KMS-11 (cell line): ENCODE data around the gene LINGO3.

ENCODE experiments used
- H2AFZ ChIP-seq: fragments of 200-600 bp; sonication (generic); 2 replicates; pipeline ENCODE4 v1.6.1; 2016; ENCODE audit warnings: antibody characterized with exemption, mixed run types, low read depth
- H3K27ac ChIP-seq: fragments of 200-600 bp; sonication (generic); 2 replicates; pipeline ENCODE4 v1.6.1; 2016; ENCODE audit warnings: mild to moderate bottlenecking, mixed run types
- H3K27me3 ChIP-seq: fragments of 200-600 bp; sonication (generic); 2 replicates; pipeline ENCODE4 v1.6.1; 2017; ENCODE audit warnings: mild to moderate bottlenecking, low read depth, mixed run types, moderate library complexity; ENCODE audit not compliant: insufficient read depth
- H3K36me3 ChIP-seq: fragments of 200-600 bp; sonication (generic); 2 replicates; pipeline ENCODE4 v1.6.1; 2017; ENCODE audit warnings: mild to moderate bottlenecking, mixed run types; ENCODE audit not compliant: insufficient read depth
- H3K4me1 ChIP-seq: fragments of 200-600 bp; sonication (generic); 2 replicates; pipeline ENCODE4 v1.6.1; 2016; ENCODE audit warnings: mild to moderate bottlenecking, low read depth, mixed run types; ENCODE audit not compliant: poor library complexity, severe bottlenecking
- H3K4me2 ChIP-seq: fragments of 200-600 bp; sonication (generic); 2 replicates; pipeline ENCODE4 v1.7.0; 2016; ENCODE audit warnings: mild to moderate bottlenecking, mixed run types
- H3K4me3 ChIP-seq: fragments of 200-600 bp; sonication (generic); IDR thresholded peaks from 2 replicates; pipeline ENCODE4 v1.6.1; 2017; ENCODE audit warnings: low read depth, low read length, mixed read lengths; ENCODE audit not compliant: insufficient read depth
- H3K79me2 ChIP-seq: fragments of 200-600 bp; sonication (generic); 2 replicates; pipeline ENCODE4 v1.6.1; 2016; ENCODE audit warnings: low read depth, mixed run types; ENCODE audit not compliant: insufficient read depth
- H3K9ac ChIP-seq: fragments of 200-600 bp; sonication (generic); 2 replicates; pipeline ENCODE4 v1.6.1; 2016; ENCODE audit warnings: mild to moderate bottlenecking, mixed run types
- H4K20me1 ChIP-seq: fragments of 200-600 bp; sonication (generic); 2 replicates; pipeline ENCODE4 v1.6.1; 2016; ENCODE audit warnings: mild to moderate bottlenecking, mixed run types; ENCODE audit not compliant: insufficient read depth
- CTCF ChIP-seq: fragments of 200-600 bp; sonication (generic); conservative IDR thresholded peaks from 2 replicates; pipeline ENCODE4 v1.6.1; 2017; ENCODE audit warnings: low read depth, mild to moderate bottlenecking, antibody characterized with exemption, low read length, moderate library complexity, mixed read lengths

LINGO3 gene

DNA sequence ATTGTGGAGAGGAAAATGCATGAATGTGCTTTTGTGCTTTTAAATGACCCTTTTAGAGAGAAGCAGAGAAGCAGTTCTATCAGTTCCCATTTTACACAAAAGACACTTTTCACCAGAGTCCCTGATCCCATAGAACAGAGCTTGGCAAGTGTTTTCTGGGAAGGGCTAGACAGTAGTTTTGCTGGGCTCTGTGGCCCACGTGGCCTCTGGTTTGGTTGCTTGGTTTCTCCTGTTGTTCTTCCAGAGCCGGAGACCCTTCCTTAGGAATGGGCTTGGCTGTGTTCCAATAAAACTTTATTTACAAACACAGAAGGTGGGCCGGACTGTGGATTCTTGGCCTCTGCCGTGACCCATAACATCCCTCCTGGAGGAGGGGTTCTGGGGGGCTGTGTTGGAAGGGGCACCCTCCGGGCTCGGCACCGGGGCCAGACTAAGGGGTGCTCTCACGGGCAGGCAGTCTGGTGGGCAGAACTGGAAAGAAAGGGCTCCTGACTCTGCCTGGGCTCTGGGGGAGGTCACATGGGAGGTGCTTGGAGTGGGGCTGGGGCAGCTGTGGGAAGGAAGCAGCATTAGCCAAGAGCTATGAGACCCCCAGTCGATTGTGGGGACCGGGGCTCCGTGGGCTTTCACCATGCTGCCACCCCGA is 23.8 kb upstream of the LINGO3 start:
- H3K79me2 ChIP-seq = peaks cover 49% of the 10 kb centered on the region
- H3K4me2 ChIP-seq = no peak overlapping the region
- H3K27me3 ChIP-seq = no peaks in the 10 kb centered on the region
- peaks cover 21% of the 10 kb centered on the region for H3K4me1 ChIP-seq
- H3K36me3 ChIP-seq = no peaks in the 10 kb centered on the region
- no peak for TF ChIP-seq CTCF
- no peaks in the 10 kb centered on the region for H4K20me1 ChIP-seq
- no peak overlapping the region for H3K4me3 ChIP-seq
- H2AFZ ChIP-seq = no peak overlapping the region
- no peak overlapping the region for H3K9ac ChIP-seq
- no peak overlapping the region for H3K27ac ChIP-seq

- H3K4me2 ChIP-seq = no peak overlapping the region
- H3K4me1 ChIP-seq = peaks cover 24% of the 10 kb centered on the region
- peaks cover 53% of the 10 kb centered on the region for H3K79me2 ChIP-seq
- H4K20me1 ChIP-seq = no peaks in the 10 kb centered on the region
- no peak overlapping the region for H3K4me3 ChIP-seq
- no peak for TF ChIP-seq CTCF
- H3K27me3 ChIP-seq = no peaks in the 10 kb centered on the region
- H3K36me3 ChIP-seq = no peaks in the 10 kb centered on the region
- no peak overlapping the region for H3K9ac ChIP-seq
- H2AFZ ChIP-seq = no peak overlapping the region
- H3K27ac ChIP-seq = no peak overlapping the region
These were observed 22.8 kb upstream of the LINGO3 start for GRCh38 chr19:2330632-2331284.

DNA sequence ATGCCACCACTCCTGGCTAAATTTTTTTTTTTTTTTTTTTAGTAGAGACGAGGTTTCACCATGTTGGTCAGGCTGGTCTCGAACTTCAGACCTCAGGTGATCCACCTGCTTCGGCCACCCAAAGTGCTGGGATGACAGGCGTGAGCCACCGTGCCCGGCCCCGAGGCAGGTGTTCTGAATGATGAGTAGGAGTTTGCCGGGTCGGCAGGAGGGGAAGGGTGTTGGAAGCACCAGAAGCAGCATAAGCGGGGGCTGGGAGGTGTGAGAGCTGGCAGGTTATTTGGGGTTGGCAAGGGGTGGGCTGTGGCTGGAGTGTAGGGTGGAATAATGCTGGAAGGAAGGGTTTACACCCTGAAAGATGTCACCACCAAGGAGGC is 22.3 kb upstream of the LINGO3 start:
- Histone ChIP-seq H3K4me3 (no peak overlapping the region), H3K27ac (no peak overlapping the region), H3K27me3 (no peaks in the 10 kb centered on the region), H3K9ac (no peak overlapping the region), H4K20me1 (no peaks in the 10 kb centered on the region), H3K36me3 (no peaks in the 10 kb centered on the region), H3K4me1 (peaks cover 24% of the 10 kb centered on the region), H3K79me2 (peaks cover 53% of the 10 kb centered on the region), H3K4me2 (no peak overlapping the region; the same call in 1 of the 2 replicates), H2AFZ (no peak overlapping the region)
- no peak for TF ChIP-seq CTCF

- Histone ChIP-seq H3K4me1 (peaks cover 24% of the 10 kb centered on the region), H3K9ac (peak overlapping the region; percentile 83; the same call in 1 of the 2 replicates), H4K20me1 (no peaks in the 10 kb centered on the region), H2AFZ (no peak overlapping the region), H3K4me2 (peak overlapping the region; percentile 64), H3K36me3 (no peaks in the 10 kb centered on the region), H3K79me2 (peaks cover 53% of the 10 kb centered on the region), H3K27me3 (no peaks in the 10 kb centered on the region), H3K27ac (no peak overlapping the region), H3K4me3 (no peak overlapping the region)
- no peak for TF ChIP-seq CTCF
These were observed 21.6 kb upstream of the LINGO3 start for GRCh38 chr19:2329501-2329916.
